ENCODE data around the gene LAD1. TPM values are rescaled to one million over a fixed set of nuclear protein-coding genes. Genes with fewer than 3 reads are reported as not detected.

LAD1 gene
- total RNA-seq, 1 experiment from 2014 or later: 0.10 TPM

GRCh38 chr1:201356701-201357100, 42.4 kb downstream of the LAD1 start:
- intact Hi-C loops (cut with micrococcal nuclease; ENCODE audit: unreplicated experiment): no loop called here
- H3K4me3 ChIP-seq (ENCODE audit: low read depth in 2 of 2, low read length in 2 of 2): no peak overlapping the region
- ChIA-PET CTCF (no interaction called here), POLR2A (no interaction called here)
- H3K9me3 ChIP-seq (ENCODE audit: control insufficient read depth, insufficient read depth, low read depth, low read length): no peaks in the 10 kb centered on the region
- in situ Hi-C loops (cut with HindIII; ENCODE audit: low pct_unique_long_range_greater_than_20kb, low sequenced_read_pairs): no loop called here
- no peak overlapping the region for H3K27ac ChIP-seq (ENCODE audit: low read length)
- TF ChIP-seq REST (IDR thresholded peaks at IDR 0.05; ENCODE audit: insufficient read depth in 1 of 2, low read depth in 2 of 2, low read length in 1 of 2) (no peak), SIN3A (IDR thresholded peaks at IDR 0.05; ENCODE audit: borderline replicate concordance, insufficient read depth, low read depth, low read length) (no peak), CTCF (IDR thresholded peaks at IDR 0.05) (no peak), POLR2AphosphoS5 (IDR thresholded peaks at IDR 0.05; ENCODE audit: low read depth, low read length) (no peak), TCF7L2 (IDR thresholded peaks at IDR 0.05; ENCODE audit: low read depth, low read length) (no peak)
- no peaks in the 10 kb centered on the region for H3K4me1 ChIP-seq (ENCODE audit: control insufficient read depth, insufficient read depth, low read length)
- no peaks in the 10 kb centered on the region for H3K36me3 ChIP-seq (ENCODE audit: control insufficient read depth, insufficient read depth, low read length)
- ATAC-seq (no peak), DNase-seq (ENCODE audit: low read depth, low spot score) (no peak)
- peaks cover 2% of the 10 kb centered on the region for H3K27me3 ChIP-seq (ENCODE audit: control insufficient read depth, insufficient read depth, low read length)
- no TSS peak for BruUV-seq (replicated peaks)

GRCh38 chr1:201356236-201356635, 42.9 kb downstream of the LAD1 start:
- DNase-seq (ENCODE audit: low read depth, low spot score): no peak
- peaks cover 2% of the 10 kb centered on the region for H3K27me3 ChIP-seq (ENCODE audit: control insufficient read depth, insufficient read depth, low read length)
- H3K4me1 ChIP-seq (ENCODE audit: control insufficient read depth, insufficient read depth, low read length): no peaks in the 10 kb centered on the region
- ATAC-seq: no peak
- POLR2A ChIA-PET: no interaction called here
- no TSS peak for BruUV-seq (replicated peaks)
- CTCF ChIA-PET: no interaction called here
- no peak overlapping the region for H3K4me3 ChIP-seq (ENCODE audit: low read depth in 2 of 2, low read length in 2 of 2)
- no peaks in the 10 kb centered on the region for H3K9me3 ChIP-seq (ENCODE audit: control insufficient read depth, insufficient read depth, low read depth, low read length)
- TF ChIP-seq SIN3A (IDR thresholded peaks at IDR 0.05; ENCODE audit: borderline replicate concordance, insufficient read depth, low read depth, low read length) (no peak), REST (IDR thresholded peaks at IDR 0.05; ENCODE audit: insufficient read depth in 1 of 2, low read depth in 2 of 2, low read length in 1 of 2) (no peak), POLR2AphosphoS5 (IDR thresholded peaks at IDR 0.05; ENCODE audit: low read depth, low read length) (no peak), TCF7L2 (IDR thresholded peaks at IDR 0.05; ENCODE audit: low read depth, low read length) (no peak), CTCF (IDR thresholded peaks at IDR 0.05) (no peak)
- no peak overlapping the region for H3K27ac ChIP-seq (ENCODE audit: low read length)
- intact Hi-C loops (cut with micrococcal nuclease; ENCODE audit: unreplicated experiment): no loop called here
- in situ Hi-C loops (cut with HindIII; ENCODE audit: low pct_unique_long_range_greater_than_20kb, low sequenced_read_pairs): no loop called here
- no peaks in the 10 kb centered on the region for H3K36me3 ChIP-seq (ENCODE audit: control insufficient read depth, insufficient read depth, low read length)
